K562 (cell line): ENCODE measurements around the gene GPR176.

Experiments
- CTCF ChIP-seq, 3 experiments: IDR thresholded peaks in 2 of 3; conservative IDR thresholded peaks in 1 of 3; 2 replicates each; pipeline ENCODE4 v1.5.1; 2011 to 2012; ENCODE audit warnings: low read length in 3 of 3, mild to moderate bottlenecking in 3 of 3, control low read depth in 2 of 3, improper control_type of control experiment in 1 of 3, inconsistent platforms in 1 of 3, low read depth in 1 of 3, mixed read lengths in 1 of 3, moderate library complexity in 1 of 3; ENCODE audit not compliant: insufficient read depth in 2 of 3
- EP300 ChIP-seq: IDR thresholded peaks from 2 replicates; pipeline ENCODE4 v1.6.1; 2012; ENCODE audit warnings: low read length, improper control_type of control experiment
- POLR2AphosphoS5 ChIP-seq: IDR thresholded peaks from 2 replicates; pipeline ENCODE4 v1.6.1; 2011; ENCODE audit warnings: mild to moderate bottlenecking, low read depth, low read length, moderate library complexity; ENCODE audit not compliant: control insufficient read depth, insufficient read depth
- RFX5 ChIP-seq: IDR thresholded peaks from 2 replicates; pipeline ENCODE4 v1.6.1; 2011; ENCODE audit warnings: low read depth, mild to moderate bottlenecking, improper control_type of control experiment, low read length
- ZBTB1 ChIP-seq: sonication (generic); formaldehyde crosslinking; IDR thresholded peaks from 2 replicates; pipeline ENCODE4 v1.8.1; 2023; ENCODE audit warnings: missing genetic modification reagents, low read depth, mild to moderate bottlenecking, borderline replicate concordance
- ZNF224 ChIP-seq: sonication (generic); formaldehyde crosslinking; IDR thresholded peaks from 2 replicates; pipeline ENCODE4 v1.8.0; 2022; ENCODE audit warnings: mild to moderate bottlenecking, missing genetic modification reagents
- ZNF551 ChIP-seq: fragments of 250-450 bp; sonication (Bioruptor Pico); IDR thresholded peaks from 2 replicates; pipeline ENCODE4 v1.5.0; 2021; ENCODE audit warnings: mild to moderate bottlenecking, moderate library complexity

DNA sequence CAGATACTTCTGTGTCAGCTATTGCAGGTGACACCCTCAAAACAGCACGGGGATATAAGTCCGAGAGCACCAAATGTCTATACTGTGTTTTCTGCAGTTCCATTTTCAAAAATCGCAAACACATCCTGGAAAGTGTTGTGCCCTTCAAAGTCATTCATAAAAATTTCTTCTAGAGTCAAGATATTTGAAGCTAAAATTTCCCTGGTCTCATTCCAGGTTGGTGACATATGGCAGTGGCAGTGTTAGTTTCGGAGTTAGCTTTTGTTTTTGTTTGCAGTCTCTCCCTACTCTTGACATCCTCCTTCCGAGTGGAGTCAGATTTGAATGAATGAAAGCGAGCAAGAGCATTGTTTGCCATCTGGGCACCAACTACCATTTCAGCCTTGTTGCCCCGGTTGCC is 134.2 kb downstream of the GPR176 start:
- no peak for TF ChIP-seq POLR2AphosphoS5
- TF ChIP-seq RFX5 = no peak
- TF ChIP-seq ZNF224 = no peak
- TF ChIP-seq ZNF551 (CRISPR knock-in tag) = no peak
- no peak for TF ChIP-seq ZBTB1 (CRISPR knock-in tag)
- no peak for TF ChIP-seq EP300
- no peak for TF ChIP-seq CTCF (IDR thresholded peaks at IDR 0.05 in 2 of 3, conservative IDR thresholded peaks at IDR 0.05 in 1 of 3; ENCODE audit: insufficient read depth in 2 of 3, low read depth in 1 of 3, low read length in 3 of 3)
